ENCODE data around the gene EMD.

DNA sequence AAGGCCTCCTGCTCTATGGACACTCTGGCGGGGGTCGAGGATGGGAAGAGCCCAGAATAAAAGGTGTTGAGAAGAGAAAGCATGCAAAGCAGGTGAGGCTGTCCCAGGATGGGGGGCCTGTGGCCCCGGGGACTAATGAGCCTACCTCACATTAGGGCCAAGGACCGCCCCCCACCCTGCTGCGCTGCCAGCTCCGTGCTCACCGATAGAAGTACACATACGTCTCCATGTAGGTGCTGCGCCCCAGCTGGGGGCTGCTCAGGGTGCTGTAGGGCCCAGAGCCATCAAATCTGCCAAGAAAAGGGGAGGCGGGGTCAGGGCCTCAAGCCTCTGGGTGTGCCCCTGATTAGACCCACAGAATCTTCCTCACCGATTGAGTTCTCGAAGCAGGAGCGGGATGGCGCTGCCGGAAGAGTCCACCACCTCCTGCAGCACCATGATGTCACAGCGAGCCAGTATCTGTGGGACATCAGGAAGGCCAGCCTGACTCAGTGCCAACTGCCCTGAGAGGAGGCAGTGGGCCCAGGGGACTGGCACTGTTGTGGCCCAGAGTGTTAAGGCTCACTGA is 25.6 kb downstream of the EMD start:
- TF ChIP-seq, protein P1, sequence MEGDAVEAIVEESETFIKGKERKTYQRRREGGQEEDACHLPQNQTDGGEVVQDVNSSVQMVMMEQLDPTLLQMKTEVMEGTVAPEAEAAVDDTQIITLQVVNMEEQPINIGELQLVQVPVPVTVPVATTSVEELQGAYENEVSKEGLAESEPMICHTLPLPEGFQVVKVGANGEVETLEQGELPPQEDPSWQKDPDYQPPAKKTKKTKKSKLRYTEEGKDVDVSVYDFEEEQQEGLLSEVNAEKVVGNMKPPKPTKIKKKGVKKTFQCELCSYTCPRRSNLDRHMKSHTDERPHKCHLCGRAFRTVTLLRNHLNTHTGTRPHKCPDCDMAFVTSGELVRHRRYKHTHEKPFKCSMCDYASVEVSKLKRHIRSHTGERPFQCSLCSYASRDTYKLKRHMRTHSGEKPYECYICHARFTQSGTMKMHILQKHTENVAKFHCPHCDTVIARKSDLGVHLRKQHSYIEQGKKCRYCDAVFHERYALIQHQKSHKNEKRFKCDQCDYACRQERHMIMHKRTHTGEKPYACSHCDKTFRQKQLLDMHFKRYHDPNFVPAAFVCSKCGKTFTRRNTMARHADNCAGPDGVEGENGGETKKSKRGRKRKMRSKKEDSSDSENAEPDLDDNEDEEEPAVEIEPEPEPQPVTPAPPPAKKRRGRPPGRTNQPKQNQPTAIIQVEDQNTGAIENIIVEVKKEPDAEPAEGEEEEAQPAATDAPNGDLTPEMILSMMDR (conservative IDR thresholded peaks at IDR 0.05; ENCODE audit: low read depth, low read length) = no peak
- TF ChIP-seq EZH2 (IDR thresholded peaks at IDR 0.05; ENCODE audit: borderline replicate concordance, low read depth, low read length, poor library complexity, severe bottlenecking) = no peak
